SK-N-SH (cell line): ENCODE data around the gene CALHM5.

Experiments used
- EZH2phosphoT487 ChIP-seq: fragments of 200-600 bp; sonication (generic); IDR thresholded peaks from 2 replicates; pipeline ENCODE4 v1.6.1; 2017; ENCODE audit warnings: low read depth, mixed run types, mild to moderate bottlenecking, antibody characterized with exemption, moderate library complexity, borderline replicate concordance
- FOXJ3 ChIP-seq: sonication (generic); formaldehyde crosslinking; IDR thresholded peaks from 2 replicates; pipeline ENCODE4 v1.5.1; 2020; ENCODE audit warnings: mild to moderate bottlenecking, missing genetic modification reagents
- USF2 ChIP-seq: fragments of 150-350 bp; IDR thresholded peaks from 2 replicates; pipeline ENCODE4 v1.6.1; 2017; ENCODE audit warnings: antibody characterized with exemption, low read length, low read depth, borderline replicate concordance

GRCh38 chr6:116564311-116564710 is 52.9 kb downstream of the CALHM5 start:
- TF ChIP-seq FOXJ3, result no peak
- TF ChIP-seq EZH2phosphoT487, result no peak
- no peak for TF ChIP-seq USF2
